ENCODE data around the gene ANKMY1. TPM values are rescaled to one million over a fixed set of nuclear protein-coding genes. Genes with fewer than 3 reads are reported as not detected.

ANKMY1 gene
- total and polyA plus RNA-seq, 2 of the 8 experiments (the other 6 are each of a cell fraction or from before 2014, with no cell fraction given), result 4.5 to 4.8 TPM

GRCh38 chr2:240588669-240589068 is 30.9 kb upstream of the ANKMY1 start (continued):
- TF ChIP-seq, protein P1, sequence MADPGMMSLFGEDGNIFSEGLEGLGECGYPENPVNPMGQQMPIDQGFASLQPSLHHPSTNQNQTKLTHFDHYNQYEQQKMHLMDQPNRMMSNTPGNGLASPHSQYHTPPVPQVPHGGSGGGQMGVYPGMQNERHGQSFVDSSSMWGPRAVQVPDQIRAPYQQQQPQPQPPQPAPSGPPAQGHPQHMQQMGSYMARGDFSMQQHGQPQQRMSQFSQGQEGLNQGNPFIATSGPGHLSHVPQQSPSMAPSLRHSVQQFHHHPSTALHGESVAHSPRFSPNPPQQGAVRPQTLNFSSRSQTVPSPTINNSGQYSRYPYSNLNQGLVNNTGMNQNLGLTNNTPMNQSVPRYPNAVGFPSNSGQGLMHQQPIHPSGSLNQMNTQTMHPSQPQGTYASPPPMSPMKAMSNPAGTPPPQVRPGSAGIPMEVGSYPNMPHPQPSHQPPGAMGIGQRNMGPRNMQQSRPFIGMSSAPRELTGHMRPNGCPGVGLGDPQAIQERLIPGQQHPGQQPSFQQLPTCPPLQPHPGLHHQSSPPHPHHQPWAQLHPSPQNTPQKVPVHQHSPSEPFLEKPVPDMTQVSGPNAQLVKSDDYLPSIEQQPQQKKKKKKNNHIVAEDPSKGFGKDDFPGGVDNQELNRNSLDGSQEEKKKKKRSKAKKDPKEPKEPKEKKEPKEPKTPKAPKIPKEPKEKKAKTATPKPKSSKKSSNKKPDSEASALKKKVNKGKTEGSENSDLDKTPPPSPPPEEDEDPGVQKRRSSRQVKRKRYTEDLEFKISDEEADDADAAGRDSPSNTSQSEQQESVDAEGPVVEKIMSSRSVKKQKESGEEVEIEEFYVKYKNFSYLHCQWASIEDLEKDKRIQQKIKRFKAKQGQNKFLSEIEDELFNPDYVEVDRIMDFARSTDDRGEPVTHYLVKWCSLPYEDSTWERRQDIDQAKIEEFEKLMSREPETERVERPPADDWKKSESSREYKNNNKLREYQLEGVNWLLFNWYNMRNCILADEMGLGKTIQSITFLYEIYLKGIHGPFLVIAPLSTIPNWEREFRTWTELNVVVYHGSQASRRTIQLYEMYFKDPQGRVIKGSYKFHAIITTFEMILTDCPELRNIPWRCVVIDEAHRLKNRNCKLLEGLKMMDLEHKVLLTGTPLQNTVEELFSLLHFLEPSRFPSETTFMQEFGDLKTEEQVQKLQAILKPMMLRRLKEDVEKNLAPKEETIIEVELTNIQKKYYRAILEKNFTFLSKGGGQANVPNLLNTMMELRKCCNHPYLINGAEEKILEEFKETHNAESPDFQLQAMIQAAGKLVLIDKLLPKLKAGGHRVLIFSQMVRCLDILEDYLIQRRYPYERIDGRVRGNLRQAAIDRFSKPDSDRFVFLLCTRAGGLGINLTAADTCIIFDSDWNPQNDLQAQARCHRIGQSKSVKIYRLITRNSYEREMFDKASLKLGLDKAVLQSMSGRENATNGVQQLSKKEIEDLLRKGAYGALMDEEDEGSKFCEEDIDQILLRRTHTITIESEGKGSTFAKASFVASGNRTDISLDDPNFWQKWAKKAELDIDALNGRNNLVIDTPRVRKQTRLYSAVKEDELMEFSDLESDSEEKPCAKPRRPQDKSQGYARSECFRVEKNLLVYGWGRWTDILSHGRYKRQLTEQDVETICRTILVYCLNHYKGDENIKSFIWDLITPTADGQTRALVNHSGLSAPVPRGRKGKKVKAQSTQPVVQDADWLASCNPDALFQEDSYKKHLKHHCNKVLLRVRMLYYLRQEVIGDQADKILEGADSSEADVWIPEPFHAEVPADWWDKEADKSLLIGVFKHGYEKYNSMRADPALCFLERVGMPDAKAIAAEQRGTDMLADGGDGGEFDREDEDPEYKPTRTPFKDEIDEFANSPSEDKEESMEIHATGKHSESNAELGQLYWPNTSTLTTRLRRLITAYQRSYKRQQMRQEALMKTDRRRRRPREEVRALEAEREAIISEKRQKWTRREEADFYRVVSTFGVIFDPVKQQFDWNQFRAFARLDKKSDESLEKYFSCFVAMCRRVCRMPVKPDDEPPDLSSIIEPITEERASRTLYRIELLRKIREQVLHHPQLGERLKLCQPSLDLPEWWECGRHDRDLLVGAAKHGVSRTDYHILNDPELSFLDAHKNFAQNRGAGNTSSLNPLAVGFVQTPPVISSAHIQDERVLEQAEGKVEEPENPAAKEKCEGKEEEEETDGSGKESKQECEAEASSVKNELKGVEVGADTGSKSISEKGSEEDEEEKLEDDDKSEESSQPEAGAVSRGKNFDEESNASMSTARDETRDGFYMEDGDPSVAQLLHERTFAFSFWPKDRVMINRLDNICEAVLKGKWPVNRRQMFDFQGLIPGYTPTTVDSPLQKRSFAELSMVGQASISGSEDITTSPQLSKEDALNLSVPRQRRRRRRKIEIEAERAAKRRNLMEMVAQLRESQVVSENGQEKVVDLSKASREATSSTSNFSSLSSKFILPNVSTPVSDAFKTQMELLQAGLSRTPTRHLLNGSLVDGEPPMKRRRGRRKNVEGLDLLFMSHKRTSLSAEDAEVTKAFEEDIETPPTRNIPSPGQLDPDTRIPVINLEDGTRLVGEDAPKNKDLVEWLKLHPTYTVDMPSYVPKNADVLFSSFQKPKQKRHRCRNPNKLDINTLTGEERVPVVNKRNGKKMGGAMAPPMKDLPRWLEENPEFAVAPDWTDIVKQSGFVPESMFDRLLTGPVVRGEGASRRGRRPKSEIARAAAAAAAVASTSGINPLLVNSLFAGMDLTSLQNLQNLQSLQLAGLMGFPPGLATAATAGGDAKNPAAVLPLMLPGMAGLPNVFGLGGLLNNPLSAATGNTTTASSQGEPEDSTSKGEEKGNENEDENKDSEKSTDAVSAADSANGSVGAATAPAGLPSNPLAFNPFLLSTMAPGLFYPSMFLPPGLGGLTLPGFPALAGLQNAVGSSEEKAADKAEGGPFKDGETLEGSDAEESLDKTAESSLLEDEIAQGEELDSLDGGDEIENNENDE (IDR thresholded peaks at IDR 0.05; ENCODE audit: insufficient replicate concordance, low read length), result no peak
- TF ChIP-seq TBP (IDR thresholded peaks at IDR 0.05; ENCODE audit: low read depth, low read length) (no peak), CBX8 (IDR thresholded peaks at IDR 0.05; ENCODE audit: borderline replicate concordance, low read depth, low read length) (no peak), ZNF274 (IDR thresholded peaks at IDR 0.05; ENCODE audit: borderline replicate concordance, extremely low read depth, low read length) (no peak), BRCA1 (IDR thresholded peaks at IDR 0.05; ENCODE audit: low read depth, low read length) (no peak), CHD2 (IDR thresholded peaks at IDR 0.05; ENCODE audit: low read length) (no peak), RBBP5 (IDR thresholded peaks at IDR 0.05; ENCODE audit: borderline replicate concordance, low read depth, low read length) (no peak), CTBP2 (IDR thresholded peaks at IDR 0.05; ENCODE audit: borderline replicate concordance, insufficient read depth, insufficient read length, low read length) (no peak), RNF2 (IDR thresholded peaks at IDR 0.05; ENCODE audit: borderline replicate concordance, low read depth, low read length, missing control alignments, poor library complexity, severe bottlenecking) (no peak), SP2 (IDR thresholded peaks at IDR 0.05; ENCODE audit: low read length) (no peak)
